Measurements from ENCODE around the gene LUC7L2. TPM values are rescaled to one million over a fixed set of nuclear protein-coding genes. Genes with fewer than 3 reads are reported as not detected.
A peak's percentile ranks its signal among the peaks of the same experiment; 100 is the strongest.

The LUC7L2 gene, protein sequence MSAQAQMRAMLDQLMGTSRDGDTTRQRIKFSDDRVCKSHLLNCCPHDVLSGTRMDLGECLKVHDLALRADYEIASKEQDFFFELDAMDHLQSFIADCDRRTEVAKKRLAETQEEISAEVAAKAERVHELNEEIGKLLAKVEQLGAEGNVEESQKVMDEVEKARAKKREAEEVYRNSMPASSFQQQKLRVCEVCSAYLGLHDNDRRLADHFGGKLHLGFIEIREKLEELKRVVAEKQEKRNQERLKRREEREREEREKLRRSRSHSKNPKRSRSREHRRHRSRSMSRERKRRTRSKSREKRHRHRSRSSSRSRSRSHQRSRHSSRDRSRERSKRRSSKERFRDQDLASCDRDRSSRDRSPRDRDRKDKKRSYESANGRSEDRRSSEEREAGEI
- 64.1 and 67.8 TPM in 2 replicates for total RNA-seq (2021; fragmentation: NEBNext Ultra II Directional; extraction: Animal tissue kit (Norgen Biotek cat#: 25700))
- polyA plus RNA-seq (2011; rRNA removed) = 22.9 and 37.3 TPM in 2 replicates
- 39.7 TPM for polyA plus RNA-seq (2011; cell fraction: cytosol; rRNA removed)
- 78.5 TPM for polyA plus RNA-seq (2011; cell fraction: nucleus; rRNA removed)
- 37.9 to 53.9 TPM (median 47.2 TPM) in 4 replicates for polyA plus RNA-seq (2012, experiment 1 of 2)
- polyA plus RNA-seq (2012, experiment 2 of 2) = 7.0 TPM
- 40.6 TPM for polyA plus RNA-seq (2013, experiment 1 of 2)
- 39.7 TPM for polyA plus RNA-seq (2013, experiment 2 of 2)
- polyA minus RNA-seq (2011; rRNA and poly(A)+ RNA removed) = 21.7 and 37.4 TPM in 2 replicates
- 49.8 TPM for polyA minus RNA-seq (2011; cell fraction: cytosol; rRNA and poly(A)+ RNA removed)
- 159 TPM for polyA minus RNA-seq (2011; cell fraction: nucleus; rRNA and poly(A)+ RNA removed)
- long read RNA-seq, experiment 1, transcript LUC7L2-206 (2 exons, 2,599 nt) = major isoform, 19 of 48 reads
- long read RNA-seq, experiment 1, partial matches to known transcripts = 22 of 48 reads
- long read RNA-seq, experiment 1, other reads (novel, unspliced or antisense) = 7 of 48 reads
- long read RNA-seq, experiment 2, transcript LUC7L2-206 (2 exons, 2,599 nt) = major isoform, 7 of 33 reads
- long read RNA-seq, experiment 2, partial matches to known transcripts = 26 of 33 reads
- long read RNA-seq, experiment 2, other reads (novel, unspliced or antisense) = 0 of 33 reads

DNA sequence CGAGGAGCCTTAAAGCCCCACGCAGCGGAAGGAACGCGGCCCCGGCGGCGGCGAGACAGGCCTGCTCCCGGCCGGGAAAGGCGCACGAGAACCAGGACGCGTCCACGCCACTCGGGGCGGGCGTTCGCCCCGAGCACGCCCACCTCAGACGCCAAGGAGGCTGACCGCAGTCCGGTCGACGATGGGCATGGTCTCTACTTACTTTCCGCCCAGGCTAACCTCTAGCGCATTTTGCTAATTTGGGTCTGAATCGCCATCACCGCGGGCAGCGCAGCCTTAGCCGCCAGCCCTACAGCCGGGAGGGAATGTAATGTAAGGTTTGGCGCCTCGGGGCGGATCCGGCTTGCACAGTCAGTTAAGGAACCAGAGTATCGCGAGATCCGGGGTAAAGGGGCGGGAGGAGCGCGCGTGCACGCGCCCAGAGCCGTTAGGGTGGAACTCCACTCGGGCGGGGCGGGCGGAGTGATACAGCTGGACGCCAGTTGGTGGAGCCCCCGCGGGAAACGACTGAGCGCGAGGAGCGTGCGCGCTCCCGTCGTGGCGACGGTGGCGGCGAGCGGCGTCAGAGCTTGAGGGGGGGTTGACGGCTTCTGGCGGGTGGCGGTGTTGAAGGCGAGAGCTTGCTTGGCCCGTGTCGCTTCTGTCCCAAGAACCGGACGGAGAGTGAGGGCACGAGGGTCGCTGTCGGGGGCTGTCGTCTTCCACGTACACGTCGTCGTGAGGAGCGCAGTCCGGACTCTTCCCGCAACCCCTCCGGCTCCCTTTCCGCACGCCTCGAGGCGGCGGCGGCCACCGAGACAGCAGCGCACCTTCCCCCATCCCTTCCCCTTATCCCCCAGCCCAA is at the start of gene LUC7L2:
Gene LUC7L2, plus strand, starts transcription at position 529 of the 844 bp plus-strand sequence. CDS start 368 bp downstream, outside the sequence.
- CTCF ChIA-PET (ENCODE audit: partially characterized antibody) = interaction anchor here (1.0 kb wide), 1 partner anchor 39 kb away, joined by 4 read pairs; no protein-coding TSS in a partner anchor
- H3K4me1 ChIP-seq (replicated peaks in 1 of 4; ENCODE audit: control insufficient read depth in 3 of 4, insufficient read depth in 4 of 4, low read length in 3 of 4) = peaks cover 5 to 9% (median 7%) of the 10 kb centered on the region in 4 experiments
- DNase-seq (ENCODE audit: low read depth in 1 of 2, low spot score in 2 of 2) = peak; percentile 96 to 99
- H3K36me3 ChIP-seq (ENCODE audit: control insufficient read depth in 2 of 4, insufficient read depth in 4 of 4, low read length in 3 of 4) = peaks cover 0 to 6% (median 0%) of the 10 kb centered on the region in 4 experiments; a peak in 1 of 8 replicates
- no peak within 1 kb of the TSS for H2AFZ ChIP-seq (ENCODE audit: low read length)
- no peak within 1 kb of the TSS for H3K14ac ChIP-seq (ENCODE audit: insufficient read length)
- H3K9me3 ChIP-seq (ENCODE audit: insufficient read depth in 2 of 2, low read depth in 1 of 2, low read length in 1 of 2) = no peaks in the 10 kb centered on the region
- H3K23ac ChIP-seq (ENCODE audit: insufficient read length) = no peak within 1 kb of the TSS
- peak within 1 kb of the TSS; percentile 98 for H4K5ac ChIP-seq (ENCODE audit: insufficient read length, low read depth, low read length)
- no peaks in the 10 kb centered on the region; the same call in 1 of the 2 replicates for H3K23me2 ChIP-seq (ENCODE audit: low read depth, low read length)
- POLR2A ChIA-PET (ENCODE audit: partially characterized antibody) = interaction anchor here (0.9 to 3.9 kb wide), 21 partner anchors 8 to 149 kb away, joined by 3 to 40 read pairs (median 4); partner anchors contain the start of gene KLRG2
- peaks cover 2 to 3% of the 10 kb centered on the region in 2 experiments for H4K20me1 ChIP-seq (replicated peaks in 1 of 2; ENCODE audit: control insufficient read depth in 1 of 2, insufficient read depth in 2 of 2, low read length in 2 of 2)
- peak within 1 kb of the TSS; percentile 100 for H3K18ac ChIP-seq (ENCODE audit: extremely low read depth, low read length)
- peak within 1 kb of the TSS; percentile 70 for H2AK5ac ChIP-seq (ENCODE audit: low read depth, low read length)
- peak within 1 kb of the TSS; percentile 91 for H3K4ac ChIP-seq (replicated peaks; ENCODE audit: insufficient read length, low read depth, low read length)
- no peaks in the 10 kb centered on the region for H3K79me1 ChIP-seq (ENCODE audit: low read depth, low read length)
- H2BK20ac ChIP-seq (ENCODE audit: low read length) = peak within 1 kb of the TSS; percentile 61; the same call in 1 of the 2 replicates
- WGBS, 2 experiments (ENCODE audit: extremely low coverage in 1 of 2, insufficient coverage in 1 of 2, insufficient read length in 1 of 2, insufficient replicate concordance in 2 of 2, low coverage in 1 of 2, low lambda C conversion rate in 2 of 2, missing lambda C conversion rate in 1 of 2) = 0% methylated on average over 69 of the region's 98 CpGs; no CpG with 5 or more reads in 1 of the 2 experiments
- peak within 1 kb of the TSS; percentile 100 for H4K91ac ChIP-seq (replicated peaks; ENCODE audit: insufficient read length, low read length)
- H3K4me3 ChIP-seq (ENCODE audit: extremely low read depth in 1 of 4, insufficient read depth in 2 of 4, low read depth in 3 of 4, low read length in 4 of 4) = peak within 1 kb of the TSS; percentile 88 to 99 (median 94)
- H2BK12ac ChIP-seq (ENCODE audit: low read depth, low read length) = peak within 1 kb of the TSS; percentile 86
- peak within 1 kb of the TSS; percentile 94 for H3K27ac ChIP-seq (ENCODE audit: low read depth, low read length)
- H2BK5ac ChIP-seq (ENCODE audit: low read depth, low read length) = peak within 1 kb of the TSS; percentile 98
- peak within 1 kb of the TSS; percentile 99; the same call in 1 of the 2 replicates for H4K8ac ChIP-seq (ENCODE audit: extremely low read depth, insufficient read depth, low read length)
- 0 out of 2 replicates have a peak within 1 kb of the TSS, but pooled peaks have one; percentile 93 for H2BK15ac ChIP-seq (ENCODE audit: low read length)
- H3K27me3 ChIP-seq (replicated peaks in 1 of 4; ENCODE audit: control insufficient read depth in 3 of 4, extremely low read depth in 1 of 4, insufficient read depth in 3 of 4, low read length in 3 of 4) = no peaks in the 10 kb centered on the region
- H3K4me2 ChIP-seq (ENCODE audit: insufficient read depth in 1 of 2, low read depth in 2 of 2, low read length in 2 of 2) = peak within 1 kb of the TSS; percentile 68 to 74
- no peak for FAIRE-seq
- peaks cover 26 to 41% of the 10 kb centered on the region in 2 experiments for H3K79me2 ChIP-seq (ENCODE audit: control insufficient read depth in 1 of 2, insufficient read depth in 2 of 2, low read length in 2 of 2)
- peak within 1 kb of the TSS; percentile 96 for H3K56ac ChIP-seq (replicated peaks; ENCODE audit: insufficient read length, low read depth, low read length)
- H3K9ac ChIP-seq (replicated peaks in 1 of 4; ENCODE audit: extremely low read depth in 1 of 4, low read depth in 3 of 4, low read length in 3 of 4) = peak within 1 kb of the TSS; percentile 95 to 99 (median 98)
- H2BK120ac ChIP-seq (replicated peaks; ENCODE audit: low read depth, low read length) = peak within 1 kb of the TSS; percentile 72

Measured in H1 (cell line).